Activated naive CD4-positive, alpha-beta T cell treated with anti-CD3 and anti-CD28 coated beads for 36 hours (primary cell): ENCODE results near the gene GRIP1. TPM values are rescaled to one million over a fixed set of nuclear protein-coding genes. Genes with fewer than 3 reads are reported as not detected.

Experiments
- CTCF ChIA-PET: fragments of 350-600 bp; sonication (Branson Sonifier 250); formaldehyde crosslinking; loops from one replicate; lab custom pipeline; 2021; ENCODE audit warnings: antibody characterized with exemption; lab: Charles Lee
- DNase-seq: peaks from one replicate; pipeline ENCODE4 v3.0.0-alpha.2; 2020
- H3K27ac Mint-ChIP-seq: one replicate; pipeline ENCODE4 v1.8.0; 2021; ENCODE audit warnings: mild to moderate bottlenecking, mixed read lengths
- H3K27me3 Mint-ChIP-seq: one replicate; pipeline ENCODE4 v1.8.0; 2021; ENCODE audit warnings: low read depth, mixed read lengths
- H3K36me3 Mint-ChIP-seq: one replicate; pipeline ENCODE4 v1.8.0; 2021; ENCODE audit warnings: low read depth, mixed read lengths
- H3K4me1 Mint-ChIP-seq: one replicate; pipeline ENCODE4 v1.8.0; 2021; ENCODE audit warnings: low read depth, mixed read lengths
- H3K4me3 Mint-ChIP-seq: one replicate; pipeline ENCODE4 v1.8.0; 2021; ENCODE audit warnings: mild to moderate bottlenecking, moderate library complexity, mixed read lengths
- H3K9me3 Mint-ChIP-seq: one replicate; pipeline ENCODE4 v1.8.0; 2021; ENCODE audit warnings: mixed read lengths
- intact Hi-C: fragments of 100-400 bp; cut with micrococcal nuclease; formaldehyde crosslinking; loops from one replicate; pipeline ENCODE4 v1.15.1; 2023
- total RNA-seq, 2 experiments: library from RNA; stranded (reverse); gene quantifications; one replicate each; pipeline ENCODE4 v1.2.3, GENCODE V29; 2021

Gene GRIP1
- total RNA-seq, 2 experiments from 2014 or later = 1.2 to 2.2 TPM

DNA sequence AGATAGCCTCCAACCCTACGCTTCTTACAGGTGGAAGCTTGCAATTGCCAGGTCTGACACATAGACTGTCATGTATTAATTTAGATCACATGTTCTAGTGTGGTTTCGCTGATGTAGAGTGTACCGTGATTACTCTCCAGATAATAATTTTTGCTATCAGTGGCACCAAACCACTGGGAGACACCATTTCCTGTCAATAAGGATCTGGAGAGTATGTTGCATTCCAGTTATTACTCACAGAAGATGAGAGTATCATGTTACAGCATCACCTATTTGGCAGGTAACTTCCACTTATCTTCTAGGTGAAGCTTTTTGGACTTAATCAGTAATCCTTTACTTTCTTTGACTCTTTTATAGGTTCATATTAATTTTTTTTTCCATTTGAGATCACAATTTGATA lies 229.3 kb downstream of the GRIP1 start:
- Mint-ChIP-seq H3K4me1 (peaks cover 8% of the 10 kb centered on the region), H3K27ac (no peak overlapping the region), H3K9me3 (no peaks in the 10 kb centered on the region), H3K36me3 (peaks cover 2% of the 10 kb centered on the region), H3K27me3 (no peaks in the 10 kb centered on the region), H3K4me3 (no peak overlapping the region)
- intact Hi-C loops = no loop called here
- DNase-seq = no peak
- CTCF ChIA-PET = interaction anchor here (0.9 to 1.0 kb wide), 3 partner anchors 8 to 261 kb away, joined by 3 to 5 read pairs (median 3); no protein-coding TSS in a partner anchor

DNA sequence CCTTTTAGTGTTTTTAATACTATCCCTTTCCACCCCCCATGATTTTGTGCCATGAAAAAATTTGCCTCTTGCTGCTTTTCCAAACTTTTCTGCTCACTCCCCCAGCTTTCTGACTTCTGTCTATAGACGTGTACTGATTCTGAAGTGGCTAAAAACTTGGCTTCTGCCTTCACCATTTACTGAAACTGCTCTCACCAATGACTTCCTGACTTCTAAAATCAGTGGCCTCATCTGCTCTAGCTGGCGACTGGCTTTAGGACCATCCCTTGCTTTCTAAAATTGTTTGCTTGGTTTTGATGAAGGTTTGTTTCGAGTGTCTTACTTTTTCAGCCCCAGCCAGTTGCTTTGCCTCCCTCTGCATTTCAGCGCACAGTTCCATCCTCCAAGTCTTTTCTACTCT lies 231.2 kb downstream of the GRIP1 start:
- intact Hi-C loops = no loop called here

DNA sequence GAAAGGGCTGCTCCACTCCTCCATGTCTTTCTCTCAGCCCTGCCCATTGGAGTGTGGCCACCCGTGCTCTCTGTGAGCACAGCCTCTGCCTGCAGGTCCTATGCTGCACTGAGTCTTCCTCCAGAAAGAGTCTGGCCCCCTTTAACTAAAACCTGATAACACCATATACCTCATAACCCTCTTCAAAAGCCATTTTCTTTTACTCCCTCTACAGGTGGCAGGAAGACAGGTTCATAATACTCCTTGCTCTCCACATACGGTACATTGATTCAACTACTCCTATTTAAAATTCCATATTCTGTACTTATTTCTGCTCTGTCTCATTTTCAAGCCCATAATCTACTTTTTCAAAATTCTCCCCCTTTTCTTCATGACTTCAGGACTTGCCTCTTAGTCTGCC lies 232.6 kb downstream of the GRIP1 start:
- H3K36me3 Mint-ChIP-seq = peaks cover 4% of the 10 kb centered on the region
- no peak for DNase-seq
- no peak overlapping the region for H3K4me3 Mint-ChIP-seq
- no peak overlapping the region for H3K27ac Mint-ChIP-seq
- H3K27me3 Mint-ChIP-seq = no peaks in the 10 kb centered on the region
- intact Hi-C loops = no loop called here
- no peaks in the 10 kb centered on the region for H3K9me3 Mint-ChIP-seq
- H3K4me1 Mint-ChIP-seq = no peaks in the 10 kb centered on the region
- CTCF ChIA-PET = no interaction called here

More for the DNA sequence above, 231.2 kb downstream of the GRIP1 start:
- Mint-ChIP-seq H3K36me3 (peaks cover 4% of the 10 kb centered on the region), H3K27ac (no peak overlapping the region), H3K4me1 (no peaks in the 10 kb centered on the region), H3K4me3 (no peak overlapping the region), H3K27me3 (no peaks in the 10 kb centered on the region), H3K9me3 (no peaks in the 10 kb centered on the region)
- CTCF ChIA-PET = no interaction called here
- DNase-seq = no peak

DNA sequence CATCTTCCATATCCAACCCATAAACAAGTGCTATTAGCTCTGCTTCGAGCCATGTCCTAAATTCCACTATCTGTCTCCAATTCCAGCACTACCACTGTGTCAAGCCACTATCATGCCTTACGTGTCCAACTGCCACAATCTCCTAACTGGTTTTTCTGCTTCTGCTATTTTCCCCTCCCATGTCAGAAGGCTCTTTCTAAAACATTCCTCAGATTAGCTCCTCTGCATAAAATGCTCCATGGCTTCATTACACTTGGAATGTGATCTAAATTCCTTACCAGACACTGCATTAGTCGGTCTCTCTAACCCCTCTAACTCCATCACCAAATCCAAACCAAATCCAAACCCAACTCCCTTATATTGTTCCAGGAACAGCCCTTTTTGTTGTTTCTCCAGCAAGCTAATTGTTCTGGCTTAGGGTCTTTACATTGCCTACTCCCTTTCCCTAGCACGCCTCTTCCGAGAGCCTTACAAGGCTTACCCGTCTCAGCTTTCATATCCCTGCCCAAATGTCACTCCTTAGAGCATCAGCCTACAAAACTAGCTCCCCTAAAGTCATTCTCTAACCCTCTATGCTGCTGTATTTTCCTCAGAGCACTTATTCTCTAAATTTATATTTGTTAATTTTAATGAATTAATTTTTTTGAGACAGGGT lies 236.8 kb downstream of the GRIP1 start:
- Mint-ChIP-seq H3K27me3 (no peaks in the 10 kb centered on the region), H3K4me3 (no peak overlapping the region)
- CTCF ChIA-PET = interaction anchor here (1.0 to 1.1 kb wide), 2 partner anchors 8 to 88 kb away, joined by 4 to 5 read pairs; no protein-coding TSS in a partner anchor

DNA sequence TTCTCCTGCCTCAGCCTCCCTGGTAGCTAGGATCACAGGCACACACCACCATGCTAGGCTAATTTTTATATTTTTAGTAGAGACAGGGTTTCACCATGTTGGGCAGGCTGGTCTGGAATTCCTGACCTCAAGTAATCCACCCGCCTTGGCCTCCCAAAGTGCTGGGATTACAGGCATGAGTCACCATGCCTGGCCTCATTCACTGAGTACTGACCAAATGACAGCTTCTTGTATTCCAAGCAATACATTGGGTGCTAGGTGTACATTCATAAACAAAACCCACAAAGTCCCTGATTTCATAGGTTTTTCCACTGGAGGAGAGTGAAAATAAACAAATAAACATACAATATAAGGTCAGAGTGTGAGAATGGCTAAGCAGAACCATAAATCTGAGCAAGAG lies 240.3 kb downstream of the GRIP1 start:
- no peak overlapping the region for H3K4me3 Mint-ChIP-seq
- CTCF ChIA-PET = no interaction called here
- no peaks in the 10 kb centered on the region for H3K9me3 Mint-ChIP-seq
- DNase-seq = no peak
- H3K27ac Mint-ChIP-seq = no peak overlapping the region
- no peaks in the 10 kb centered on the region for H3K36me3 Mint-ChIP-seq
- intact Hi-C loops = no loop called here
- H3K4me1 Mint-ChIP-seq = no peaks in the 10 kb centered on the region
- H3K27me3 Mint-ChIP-seq = no peaks in the 10 kb centered on the region

More for the DNA sequence above, 236.8 kb downstream of the GRIP1 start:
- peaks cover 4% of the 10 kb centered on the region for H3K36me3 Mint-ChIP-seq
- H3K9me3 Mint-ChIP-seq = no peaks in the 10 kb centered on the region
- DNase-seq = no peak
- intact Hi-C loops = no loop called here
- no peaks in the 10 kb centered on the region for H3K4me1 Mint-ChIP-seq
- H3K27ac Mint-ChIP-seq = no peak overlapping the region

DNA sequence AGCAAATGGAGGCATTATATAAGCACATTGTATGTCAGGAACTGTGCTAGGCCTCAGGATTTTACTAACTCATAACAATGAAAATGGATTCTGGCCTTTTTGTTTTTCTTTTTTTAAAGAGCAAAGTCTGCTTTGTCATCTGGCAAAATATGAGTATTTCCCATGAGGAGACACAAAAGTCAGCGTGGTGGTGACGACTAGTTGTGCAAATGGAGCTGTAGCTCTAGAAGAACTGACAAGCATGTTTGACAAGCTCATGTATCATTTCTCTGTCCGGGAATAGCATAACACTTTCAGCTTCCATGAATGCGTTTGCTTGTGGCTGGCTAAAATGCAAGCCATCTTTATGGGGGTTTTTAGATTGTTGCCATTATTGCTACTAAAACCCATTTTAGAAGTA lies 248.8 kb downstream of the GRIP1 start:
- Mint-ChIP-seq H3K4me1 (no peaks in the 10 kb centered on the region), H3K27ac (no peak overlapping the region), H3K27me3 (peaks cover 3% of the 10 kb centered on the region), H3K9me3 (peaks cover 4% of the 10 kb centered on the region), H3K4me3 (no peak overlapping the region), H3K36me3 (no peaks in the 10 kb centered on the region)
- intact Hi-C loops = no loop called here
- CTCF ChIA-PET = no interaction called here
- DNase-seq = no peak

DNA sequence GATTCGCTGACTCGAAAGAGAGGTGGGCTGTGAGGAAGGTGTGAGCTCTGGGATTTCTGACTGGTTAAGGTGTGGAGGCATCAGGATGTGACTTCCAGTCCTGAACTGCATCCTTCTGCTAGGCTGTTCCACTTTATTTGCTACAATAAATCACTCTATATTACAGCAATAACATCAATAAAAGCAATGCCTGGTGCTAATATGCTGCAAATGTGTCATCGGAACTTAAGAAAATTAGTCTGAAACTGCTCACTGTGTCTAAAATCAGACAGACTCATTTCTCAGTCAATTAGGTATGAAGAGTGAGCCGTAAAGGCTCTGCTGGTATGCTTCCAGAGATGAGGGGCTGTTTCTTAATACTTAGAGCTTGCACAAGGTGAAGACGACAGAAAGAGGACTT lies 250.0 kb downstream of the GRIP1 start:
- CTCF ChIA-PET = no interaction called here
- Mint-ChIP-seq H3K4me1 (no peaks in the 10 kb centered on the region), H3K4me3 (no peak overlapping the region), H3K27ac (no peak overlapping the region), H3K9me3 (peaks cover 11% of the 10 kb centered on the region), H3K27me3 (peaks cover 3% of the 10 kb centered on the region), H3K36me3 (no peaks in the 10 kb centered on the region)
- no peak for DNase-seq
- intact Hi-C loops = no loop called here

DNA sequence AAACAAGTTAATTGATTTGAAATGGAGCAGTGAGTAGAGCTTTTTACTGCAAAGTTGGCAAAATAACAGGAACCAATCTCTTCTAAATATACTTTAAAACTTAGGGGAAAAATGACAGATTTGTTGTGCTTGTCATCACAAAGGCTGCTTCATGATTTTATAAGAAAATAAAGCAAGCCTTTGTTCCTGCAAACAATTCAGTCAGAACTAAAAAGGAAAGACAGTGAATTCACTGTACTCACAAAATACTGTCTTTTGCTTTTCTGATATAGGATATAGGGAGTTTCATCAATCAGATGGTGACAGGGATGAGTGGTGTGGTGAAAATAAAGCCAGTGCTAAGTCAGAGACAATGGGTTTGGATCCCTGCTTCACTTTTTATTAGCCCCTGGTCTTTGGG lies 250.6 kb downstream of the GRIP1 start:
- Mint-ChIP-seq H3K27ac (no peak overlapping the region), H3K9me3 (peaks cover 12% of the 10 kb centered on the region), H3K36me3 (no peaks in the 10 kb centered on the region), H3K4me1 (no peaks in the 10 kb centered on the region), H3K4me3 (no peak overlapping the region), H3K27me3 (peaks cover 3% of the 10 kb centered on the region)
- intact Hi-C loops = no loop called here
- CTCF ChIA-PET = no interaction called here
- no peak for DNase-seq

DNA sequence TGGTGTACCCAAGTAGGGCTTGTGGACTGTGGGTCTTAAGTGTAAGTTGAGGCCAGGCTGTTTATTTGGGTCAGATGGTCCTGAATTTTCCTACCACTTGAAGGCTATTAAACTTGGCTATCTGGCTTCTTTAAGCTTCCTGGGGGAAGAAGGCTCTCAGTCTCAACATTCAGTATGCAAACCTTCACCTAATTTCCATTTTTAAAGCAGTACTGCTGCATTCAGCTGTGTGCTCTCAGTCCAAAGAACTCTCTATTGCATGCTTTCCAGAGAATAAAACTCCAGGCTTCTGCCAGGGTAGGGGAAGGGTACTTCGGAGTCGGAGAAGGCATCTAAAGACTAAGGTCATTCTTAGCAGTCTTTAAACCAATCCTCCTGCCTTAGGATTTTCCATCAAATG lies 252.2 kb downstream of the GRIP1 start:
- peaks cover 12% of the 10 kb centered on the region for H3K9me3 Mint-ChIP-seq
- no peak overlapping the region for H3K4me3 Mint-ChIP-seq
- peaks cover 3% of the 10 kb centered on the region for H3K27me3 Mint-ChIP-seq
- CTCF ChIA-PET = no interaction called here
- H3K27ac Mint-ChIP-seq = no peak overlapping the region
- no peak for DNase-seq
- intact Hi-C loops = no loop called here
- H3K36me3 Mint-ChIP-seq = no peaks in the 10 kb centered on the region
- no peaks in the 10 kb centered on the region for H3K4me1 Mint-ChIP-seq

DNA sequence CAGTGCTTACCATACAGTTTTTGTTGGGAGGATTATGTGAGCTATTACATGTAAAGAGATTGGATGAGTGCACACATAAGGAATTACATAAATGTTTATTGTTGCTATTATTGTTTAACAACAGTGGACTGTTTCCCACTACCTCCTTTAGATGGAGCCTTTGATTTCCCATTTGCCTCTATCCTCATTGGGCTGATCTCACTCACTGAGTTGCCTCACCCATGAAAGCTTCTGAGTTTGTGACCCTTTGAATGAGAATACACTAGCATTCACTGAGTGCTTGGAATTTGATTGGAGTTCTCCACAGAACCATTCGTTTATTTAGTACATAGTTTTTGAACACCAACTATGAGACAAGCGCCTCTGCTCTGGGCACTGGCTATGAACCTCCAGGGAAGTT lies 255.6 kb downstream of the GRIP1 start:
- Mint-ChIP-seq H3K36me3 (no peaks in the 10 kb centered on the region), H3K4me1 (no peaks in the 10 kb centered on the region), H3K27ac (no peak overlapping the region), H3K27me3 (peaks cover 3% of the 10 kb centered on the region), H3K4me3 (no peak overlapping the region), H3K9me3 (peaks cover 12% of the 10 kb centered on the region)
- no peak for DNase-seq
- intact Hi-C loops = no loop called here
- CTCF ChIA-PET = interaction anchor here (0.6 kb wide), 1 partner anchor 978 kb away, joined by 4 read pairs; no protein-coding TSS in a partner anchor

DNA sequence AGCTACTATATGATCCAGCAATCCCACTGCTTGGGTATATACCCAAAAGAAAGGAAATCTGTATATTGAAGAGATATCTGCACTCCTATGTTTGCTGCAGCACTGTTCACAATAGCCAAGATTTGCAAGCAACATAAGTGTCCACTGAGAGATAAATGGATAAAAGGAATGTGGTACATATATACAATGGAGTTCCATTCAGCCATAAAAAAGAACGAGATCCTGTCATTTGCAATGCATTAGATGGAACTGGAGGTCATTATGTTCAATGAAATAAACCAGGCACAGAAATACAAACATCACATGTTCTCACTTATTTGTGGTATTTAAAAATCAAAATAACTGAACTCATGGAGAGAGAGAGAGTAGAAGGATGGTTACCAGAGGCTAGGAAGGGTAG lies 260.0 kb downstream of the GRIP1 start:
- Mint-ChIP-seq H3K4me1 (no peaks in the 10 kb centered on the region), H3K9me3 (peaks cover 1% of the 10 kb centered on the region), H3K27ac (no peak overlapping the region), H3K36me3 (no peaks in the 10 kb centered on the region), H3K4me3 (no peak overlapping the region), H3K27me3 (no peaks in the 10 kb centered on the region)
- no peak for DNase-seq
- CTCF ChIA-PET = no interaction called here
- intact Hi-C loops = no loop called here

DNA sequence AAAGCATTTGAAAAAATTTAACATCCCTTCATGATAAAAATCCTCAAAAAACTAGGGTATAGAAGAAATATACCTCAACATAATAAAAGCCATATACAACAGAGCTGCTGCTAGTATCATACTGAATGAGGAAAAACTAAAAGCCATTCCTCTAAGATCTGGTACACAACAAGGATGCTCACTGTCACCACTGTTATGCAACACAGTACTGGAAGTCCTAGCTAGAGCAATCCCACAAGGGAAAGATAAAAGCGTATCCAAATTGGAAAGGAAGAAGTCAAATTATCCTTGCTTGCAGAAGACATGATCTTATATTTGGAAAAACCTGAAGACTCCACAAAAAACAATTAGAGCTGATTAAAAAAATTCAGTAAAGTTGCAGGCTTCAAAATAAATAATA lies 261.7 kb downstream of the GRIP1 start:
- Mint-ChIP-seq H3K4me1 (no peaks in the 10 kb centered on the region), H3K27me3 (peaks cover 4% of the 10 kb centered on the region), H3K4me3 (no peak overlapping the region), H3K36me3 (no peaks in the 10 kb centered on the region), H3K9me3 (no peaks in the 10 kb centered on the region), H3K27ac (no peak overlapping the region)
- intact Hi-C loops = no loop called here
- CTCF ChIA-PET = no interaction called here
- DNase-seq = no peak

DNA sequence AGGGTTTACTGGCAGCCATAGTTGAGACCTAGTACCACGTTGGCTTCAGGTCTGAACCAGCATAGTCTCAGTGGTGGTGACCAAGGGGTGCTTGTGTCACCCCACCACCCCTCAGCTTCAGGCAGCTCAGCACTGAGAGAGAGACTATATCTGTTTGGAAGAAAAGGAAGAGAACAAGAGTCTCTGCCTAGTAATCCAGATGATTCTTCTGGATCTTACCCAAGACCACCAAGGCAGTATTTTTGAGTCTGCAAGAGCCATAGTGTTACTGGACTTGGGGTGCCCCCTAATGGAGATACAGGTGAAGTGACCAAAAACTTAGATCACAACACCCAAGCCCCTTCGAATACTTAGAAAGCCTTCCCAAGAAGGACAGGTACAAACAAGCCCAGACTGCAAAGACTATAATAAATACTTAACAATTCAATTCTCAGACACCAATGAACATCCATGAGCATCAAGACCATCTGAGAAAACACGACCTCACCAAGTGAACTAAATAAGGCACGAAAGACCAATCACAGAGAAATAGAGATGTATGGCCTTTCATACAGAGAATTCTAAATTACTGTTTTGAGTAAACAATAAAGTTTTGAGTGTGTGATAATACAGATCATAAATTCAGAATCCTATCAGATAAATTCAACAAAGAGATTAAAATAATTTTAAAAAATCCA lies 269.5 kb downstream of the GRIP1 start:
- Mint-ChIP-seq H3K9me3 (no peaks in the 10 kb centered on the region), H3K27ac (no peak overlapping the region), H3K36me3 (no peaks in the 10 kb centered on the region), H3K4me3 (no peak overlapping the region), H3K27me3 (peaks cover 4% of the 10 kb centered on the region), H3K4me1 (no peaks in the 10 kb centered on the region)
- CTCF ChIA-PET = interaction anchor here (0.6 to 5.6 kb wide), 21 partner anchors 11 to 264 kb away, joined by 3 to 47 read pairs (median 4); no protein-coding TSS in a partner anchor
- DNase-seq = peak; percentile 59
- intact Hi-C loops = loop anchor here (1.0 kb wide), 5 partner anchors 57 to 285 kb away; no protein-coding TSS in a partner anchor
